Measurements from ENCODE around the gene CDH6.

DNA sequence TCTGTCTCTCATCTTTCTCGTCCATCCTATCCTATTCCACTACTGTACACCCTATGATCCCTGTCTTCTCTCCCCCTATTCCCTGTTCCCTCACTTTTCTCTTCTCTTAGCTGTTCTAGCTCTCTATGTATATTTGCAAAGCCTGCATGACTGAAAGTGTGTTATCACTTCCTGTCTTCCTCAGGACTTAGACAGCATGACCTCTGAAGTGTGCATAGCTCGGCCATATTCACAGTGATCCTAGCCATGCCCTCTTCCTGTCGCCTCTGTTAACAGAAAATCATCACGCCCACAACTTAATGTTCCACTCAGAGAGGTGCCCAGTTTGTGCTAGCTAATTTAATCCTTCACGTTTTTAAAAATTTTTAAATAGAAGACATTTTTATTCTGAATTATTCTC is 35.8 kb upstream of the CDH6 start:
- no peak for TF ChIP-seq CTCF (conservative IDR thresholded peaks at IDR 0.05)
- TF ChIP-seq EZH2 (IDR thresholded peaks at IDR 0.05; ENCODE audit: low read depth), result no peak
